ENCODE measurements around the gene SLC25A26.

SLC25A26 gene

GRCh38 chr3:66227915-66228314 is 7.1 kb downstream of the SLC25A26 start:
- no peak for DNase-seq

GRCh38 chr3:66228707-66229106 is 7.9 kb downstream of the SLC25A26 start:
- no peak for DNase-seq

GRCh38 chr3:66229931-66230330 is 9.1 kb downstream of the SLC25A26 start:
- DNase-seq, result no peak

GRCh38 chr3:66233033-66233432 is 12.2 kb downstream of the SLC25A26 start:
- DNase-seq, result no peak

GRCh38 chr3:66236281-66236680 is 15.5 kb downstream of the SLC25A26 start:
- no peak for DNase-seq

GRCh38 chr3:66237552-66237951 is 16.8 kb downstream of the SLC25A26 start:
- no peak for DNase-seq

- no peak for DNase-seq
Observed at GRCh38 chr3:66239513-66240123, 18.8 kb downstream of the SLC25A26 start.

- DNase-seq, result no peak
Observed at GRCh38 chr3:66241466-66241865, 20.7 kb downstream of the SLC25A26 start.

GRCh38 chr3:66242788-66243464 is 22.1 kb downstream of the SLC25A26 start:
- no peak for DNase-seq

- no peak for DNase-seq
Observed at GRCh38 chr3:66248641-66249040, 27.8 kb downstream of the SLC25A26 start.

- DNase-seq, result no peak
Observed at GRCh38 chr3:66253790-66254620, 33.2 kb downstream of the SLC25A26 start.

GRCh38 chr3:66255865-66256264 is 35.1 kb downstream of the SLC25A26 start:
- DNase-seq, result no peak

- no peak for DNase-seq
Observed at GRCh38 chr3:66256806-66257205, 36.0 kb downstream of the SLC25A26 start.

- DNase-seq, result no peak
Observed at GRCh38 chr3:66259566-66260255, 38.9 kb downstream of the SLC25A26 start.

- DNase-seq, result no peak
Observed at GRCh38 chr3:66260431-66260830, 39.6 kb downstream of the SLC25A26 start.

GRCh38 chr3:66261355-66261754 is 40.6 kb downstream of the SLC25A26 start:
- no peak for DNase-seq

GRCh38 chr3:66265649-66266048 is 44.8 kb downstream of the SLC25A26 start:
- DNase-seq, result no peak

- no peak for DNase-seq
Observed at GRCh38 chr3:66266551-66266950, 45.8 kb downstream of the SLC25A26 start.

- DNase-seq, result no peak
Observed at GRCh38 chr3:66267031-66267430, 46.2 kb downstream of the SLC25A26 start.

GRCh38 chr3:66267906-66268305 is 47.1 kb downstream of the SLC25A26 start:
- DNase-seq, result no peak

GRCh38 chr3:66268864-66269263 is 48.1 kb downstream of the SLC25A26 start:
- no peak for DNase-seq

- no peak for DNase-seq
Observed at GRCh38 chr3:66269411-66269810, 48.6 kb downstream of the SLC25A26 start.

- no peak for DNase-seq
Observed at GRCh38 chr3:66270288-66270687, 49.5 kb downstream of the SLC25A26 start.
